ENCODE measurements around the gene CHSY3.

The CHSY3 gene

GRCh38 chr5:130074820-130075219, 170.6 kb downstream of the CHSY3 start:
- no peak overlapping the region for H3K27ac ChIP-seq (ENCODE audit: extremely low read depth, low read depth, low read length)
- no peaks in the 10 kb centered on the region for H3K9me3 ChIP-seq (ENCODE audit: control insufficient read depth, insufficient read depth, low read depth, low read length)
- H3K4me3 ChIP-seq (ENCODE audit: low read depth, low read length), result no peak overlapping the region
- POLR2A ChIA-PET, result no interaction called here
- H3K4me1 ChIP-seq (ENCODE audit: control insufficient read depth, insufficient read depth, low read length), result no peaks in the 10 kb centered on the region
- TF ChIP-seq ZNF488 (tag by site-specific recombination; IDR thresholded peaks at IDR 0.05), result no peak
- no peak for TF ChIP-seq ZNF140 (tag by site-specific recombination; IDR thresholded peaks at IDR 0.05)
- TF ChIP-seq IKZF3 (tag by site-specific recombination; IDR thresholded peaks at IDR 0.05), result no peak
- CTCF ChIA-PET, result no interaction called here
- H3K36me3 ChIP-seq (ENCODE audit: control insufficient read depth in 2 of 2, insufficient read depth in 1 of 2, low read length in 2 of 2), result no peaks in the 10 kb centered on the region

GRCh38 chr5:130077007-130077406, 172.7 kb downstream of the CHSY3 start:
- H3K9me3 ChIP-seq (ENCODE audit: control insufficient read depth, insufficient read depth, low read depth, low read length), result no peaks in the 10 kb centered on the region
- TF ChIP-seq ZNF23 (tag by site-specific recombination; IDR thresholded peaks at IDR 0.05; ENCODE audit: borderline replicate concordance) (no peak), ZNF549 (tag by site-specific recombination; IDR thresholded peaks at IDR 0.05) (no peak), ZNF660 (tag by site-specific recombination; IDR thresholded peaks at IDR 0.05) (no peak), ZNF585B (tag by site-specific recombination; IDR thresholded peaks at IDR 0.05) (no peak), ZNF639 (tag by site-specific recombination; IDR thresholded peaks at IDR 0.05) (no peak), ZNF529 (tag by site-specific recombination; IDR thresholded peaks at IDR 0.05; ENCODE audit: insufficient replicate concordance) (no peak), ZBTB20 (tag by site-specific recombination; IDR thresholded peaks at IDR 0.05) (no peak), ZNF223 (tag by site-specific recombination; IDR thresholded peaks at IDR 0.05) (no peak), PATZ1 (tag by site-specific recombination; IDR thresholded peaks at IDR 0.05) (no peak), ZNF16 (tag by site-specific recombination; IDR thresholded peaks at IDR 0.05; ENCODE audit: low read depth) (no peak), ZNF768 (tag by site-specific recombination; IDR thresholded peaks at IDR 0.05) (no peak), ZNF518A (tag by site-specific recombination; conservative IDR thresholded peaks at IDR 0.05; ENCODE audit: low read depth) (no peak), ZNF654 (tag by site-specific recombination; IDR thresholded peaks at IDR 0.05; ENCODE audit: low read depth) (no peak), ZNF26 (tag by site-specific recombination; IDR thresholded peaks at IDR 0.05) (no peak)
- no peaks in the 10 kb centered on the region for H3K4me1 ChIP-seq (ENCODE audit: control insufficient read depth, insufficient read depth, low read length)
- H3K4me3 ChIP-seq (ENCODE audit: low read depth, low read length), result no peak overlapping the region
- no peak overlapping the region for H3K27ac ChIP-seq (ENCODE audit: extremely low read depth, low read depth, low read length)
- CTCF ChIA-PET, result no interaction called here
- POLR2A ChIA-PET, result no interaction called here
- no peaks in the 10 kb centered on the region for H3K36me3 ChIP-seq (ENCODE audit: control insufficient read depth in 2 of 2, insufficient read depth in 1 of 2, low read length in 2 of 2)

Data from HEK293 (cell line).